GM12872 (cell line): Measurements from ENCODE around the gene STOML2.

Source experiments
- TF ChIP-seq, protein P1 (sequence below): IDR thresholded peaks from 3 replicates; pipeline ENCODE4 v1.5.1; 2011; ENCODE audit warnings: low read depth, mild to moderate bottlenecking, low read length, moderate library complexity; ENCODE audit not compliant: insufficient read depth

Gene STOML2

GRCh38 chr9:35074141-35074540 lies 28.8 kb downstream of the STOML2 start:
- TF ChIP-seq, protein P1, sequence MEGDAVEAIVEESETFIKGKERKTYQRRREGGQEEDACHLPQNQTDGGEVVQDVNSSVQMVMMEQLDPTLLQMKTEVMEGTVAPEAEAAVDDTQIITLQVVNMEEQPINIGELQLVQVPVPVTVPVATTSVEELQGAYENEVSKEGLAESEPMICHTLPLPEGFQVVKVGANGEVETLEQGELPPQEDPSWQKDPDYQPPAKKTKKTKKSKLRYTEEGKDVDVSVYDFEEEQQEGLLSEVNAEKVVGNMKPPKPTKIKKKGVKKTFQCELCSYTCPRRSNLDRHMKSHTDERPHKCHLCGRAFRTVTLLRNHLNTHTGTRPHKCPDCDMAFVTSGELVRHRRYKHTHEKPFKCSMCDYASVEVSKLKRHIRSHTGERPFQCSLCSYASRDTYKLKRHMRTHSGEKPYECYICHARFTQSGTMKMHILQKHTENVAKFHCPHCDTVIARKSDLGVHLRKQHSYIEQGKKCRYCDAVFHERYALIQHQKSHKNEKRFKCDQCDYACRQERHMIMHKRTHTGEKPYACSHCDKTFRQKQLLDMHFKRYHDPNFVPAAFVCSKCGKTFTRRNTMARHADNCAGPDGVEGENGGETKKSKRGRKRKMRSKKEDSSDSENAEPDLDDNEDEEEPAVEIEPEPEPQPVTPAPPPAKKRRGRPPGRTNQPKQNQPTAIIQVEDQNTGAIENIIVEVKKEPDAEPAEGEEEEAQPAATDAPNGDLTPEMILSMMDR: no peak

DNA sequence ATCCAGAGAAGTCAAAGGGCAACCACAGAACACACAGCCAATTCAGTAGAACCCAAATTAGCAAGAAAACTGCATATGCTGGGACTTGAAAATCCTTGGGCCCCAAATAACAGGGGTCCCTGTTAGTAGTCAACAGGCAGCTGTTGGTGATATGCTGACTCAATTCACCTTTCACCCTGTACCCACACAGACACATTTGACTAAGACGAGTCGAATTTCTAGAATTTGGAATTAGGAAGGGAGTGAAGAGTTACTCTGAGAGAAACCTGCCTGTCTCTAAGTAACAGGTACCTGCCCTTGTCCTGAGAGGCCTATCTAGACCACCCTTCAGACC lies 29.7 kb downstream of the STOML2 start:
- TF ChIP-seq, protein P1: no peak

DNA sequence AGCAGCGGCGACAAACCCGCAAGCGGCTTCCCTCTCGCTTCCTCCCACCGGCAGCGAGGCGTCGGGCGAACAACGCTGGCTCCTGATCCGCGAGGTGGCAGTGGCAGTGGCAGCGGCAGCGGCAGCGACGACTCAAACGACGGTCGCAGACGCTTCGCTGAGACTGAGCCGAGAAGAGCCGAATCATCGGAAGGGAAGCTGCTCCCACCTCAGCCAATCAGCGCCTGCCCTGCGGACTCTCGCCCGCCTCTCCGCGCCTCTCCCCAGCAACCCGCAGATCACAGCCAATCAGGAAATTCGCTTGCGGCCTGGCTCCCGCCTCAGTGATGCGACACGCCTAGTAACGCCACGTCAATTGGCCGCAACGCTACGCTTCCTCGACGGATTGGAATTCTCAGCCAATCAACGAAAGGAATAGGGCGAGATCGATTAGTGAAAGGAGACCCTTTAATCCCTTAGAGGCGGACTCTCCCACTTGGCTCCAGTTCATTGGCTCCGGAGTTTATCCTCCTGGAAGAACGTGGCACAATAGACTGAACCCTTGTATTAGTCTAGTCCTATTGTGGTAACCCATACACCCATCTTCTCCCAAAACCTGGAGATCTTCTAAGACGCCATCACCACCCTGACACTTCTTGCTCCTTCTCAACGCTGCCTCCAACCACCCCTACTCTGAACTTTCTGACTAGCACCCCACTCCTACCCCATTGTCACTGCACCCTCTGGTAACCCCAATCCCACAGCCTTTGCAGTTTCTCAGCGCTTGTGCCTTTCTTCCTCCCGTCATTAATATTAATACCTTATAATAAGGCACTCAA lies 30.3 kb downstream of the STOML2 start, which contains the start of gene VCP:
Gene VCP, minus strand, starts transcription at position 165 of the 818 bp plus-strand sequence. CDS start 272 bp downstream, outside the sequence.
- TF ChIP-seq, protein P1: no peak

DNA sequence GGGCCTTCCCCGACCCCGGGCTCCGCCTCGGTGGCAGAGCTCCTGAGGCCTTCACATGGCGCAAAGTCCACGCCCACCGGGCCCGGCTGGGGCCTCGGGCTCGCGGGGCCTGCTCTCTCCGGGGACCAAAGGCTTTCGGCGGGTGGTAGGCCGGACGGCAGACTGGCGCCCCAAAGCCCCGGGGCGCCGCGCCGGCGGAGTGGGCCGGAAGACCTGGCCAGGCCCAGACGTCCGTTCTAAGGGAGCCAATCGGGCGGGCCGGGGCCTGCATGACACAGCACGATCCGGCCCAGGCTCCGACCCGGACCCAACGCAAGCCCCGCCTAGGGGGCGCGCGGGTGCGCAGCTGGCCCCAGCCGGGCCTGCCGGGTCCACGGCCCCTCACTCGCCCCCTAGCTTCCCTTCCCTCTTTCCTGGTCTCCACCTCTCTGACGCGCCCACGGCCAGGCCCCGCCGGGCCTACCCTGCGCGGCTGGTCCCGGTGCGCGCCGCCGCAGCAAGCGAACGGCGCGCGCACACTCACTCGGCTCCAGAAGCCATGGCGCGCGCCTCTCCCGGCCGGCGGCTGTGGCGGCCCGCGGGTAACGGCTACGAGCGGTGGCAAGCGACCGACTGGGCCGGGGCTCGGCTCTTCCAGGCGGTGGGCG lies 31.0 kb downstream of the STOML2 start:
- TF ChIP-seq, protein P1: peak; percentile 49

GRCh38 chr9:35070823-35071813 lies 31.8 kb downstream of the STOML2 start:
- TF ChIP-seq, protein P1: no peak

GRCh38 chr9:35069020-35069419 lies 33.9 kb downstream of the STOML2 start:
- TF ChIP-seq, protein P1: no peak

DNA sequence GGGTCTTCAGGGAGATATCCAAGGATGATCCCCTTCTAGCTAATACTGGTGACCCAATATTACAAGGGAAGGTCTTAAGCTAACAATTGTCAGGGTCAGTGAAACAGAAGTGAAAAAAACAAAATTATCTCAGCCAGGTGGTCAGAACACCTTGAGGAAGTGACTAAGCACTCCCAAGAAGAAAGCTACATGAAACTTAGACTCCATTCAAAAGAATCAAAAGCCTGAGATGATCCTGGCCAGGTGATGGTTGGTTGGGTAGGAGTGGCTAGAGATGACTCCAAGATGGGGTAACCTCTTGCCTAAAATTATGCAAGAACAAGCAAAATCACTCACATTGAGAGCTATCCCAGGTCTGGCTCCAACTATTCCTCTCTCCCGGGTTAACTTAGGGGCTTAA lies 35.9 kb downstream of the STOML2 start:
- TF ChIP-seq, protein P1: no peak
